GM21786 (cell line): Measurements from ENCODE around the gene UMAD1.
"Not testable (repeated sequence)": the region's sequence is repeated elsewhere in the genome, so short reads cannot be mapped to it uniquely, and the experiment has no call there.

Experiments used
- ATAC-seq: cut with Tn5 transposase; IDR thresholded peaks from one replicate; pipeline ENCODE4 v1.9.1; 2021; ENCODE audit not compliant: unreplicated experiment

UMAD1 gene

GRCh38 chr7:7821517-7821916 is 181.0 kb downstream of the UMAD1 start:
- ATAC-seq: no peak

GRCh38 chr7:7825294-7825693 is 184.7 kb downstream of the UMAD1 start:
- not testable (repeated sequence) for ATAC-seq

- ATAC-seq: no peak
These were observed 189.1 kb downstream of the UMAD1 start for GRCh38 chr7:7829667-7830066.

- ATAC-seq: no peak
These were observed 189.7 kb downstream of the UMAD1 start for GRCh38 chr7:7830122-7830878.

- ATAC-seq: no peak
These were observed 192.0 kb downstream of the UMAD1 start for GRCh38 chr7:7832518-7832917.

- ATAC-seq: no peak
These were observed 194.2 kb downstream of the UMAD1 start for GRCh38 chr7:7834761-7835160.

GRCh38 chr7:7841027-7841426 is 200.5 kb downstream of the UMAD1 start:
- no peak for ATAC-seq

- no peak for ATAC-seq
These were observed 202.7 kb downstream of the UMAD1 start for GRCh38 chr7:7843240-7843639.

- no peak for ATAC-seq
These were observed 203.4 kb downstream of the UMAD1 start for GRCh38 chr7:7843972-7844371.

GRCh38 chr7:7848246-7848645 is 207.7 kb downstream of the UMAD1 start:
- peak; percentile 81 for ATAC-seq

GRCh38 chr7:7848892-7849291 is 208.3 kb downstream of the UMAD1 start:
- no peak for ATAC-seq

GRCh38 chr7:7850150-7850549 is 209.6 kb downstream of the UMAD1 start:
- no peak for ATAC-seq

- no peak for ATAC-seq
These were observed 210.8 kb downstream of the UMAD1 start for GRCh38 chr7:7851381-7851780.

- no peak for ATAC-seq
These were observed 211.4 kb downstream of the UMAD1 start for GRCh38 chr7:7851991-7852390.

GRCh38 chr7:7857143-7857583 is 216.6 kb downstream of the UMAD1 start:
- peak; percentile 63 for ATAC-seq

- no peak for ATAC-seq
These were observed 218.0 kb downstream of the UMAD1 start for GRCh38 chr7:7858559-7858958.

- ATAC-seq: no peak
These were observed 218.9 kb downstream of the UMAD1 start for GRCh38 chr7:7859411-7859810.

GRCh38 chr7:7861211-7861633 is 220.7 kb downstream of the UMAD1 start:
- no peak for ATAC-seq

GRCh38 chr7:7862393-7862792 is 221.8 kb downstream of the UMAD1 start:
- no peak for ATAC-seq

GRCh38 chr7:7867846-7868571 is 227.5 kb downstream of the UMAD1 start:
- ATAC-seq: no peak

- ATAC-seq: no peak
These were observed 228.0 kb downstream of the UMAD1 start for GRCh38 chr7:7868572-7868899.

GRCh38 chr7:7869036-7869435 is 228.5 kb downstream of the UMAD1 start:
- no peak for ATAC-seq

GRCh38 chr7:7869651-7870050 is 229.1 kb downstream of the UMAD1 start:
- no peak for ATAC-seq
